Astrocyte (in vitro differentiated cells and primary cell): ENCODE measurements around the gene PRSS50. TPM values are rescaled to one million over a fixed set of nuclear protein-coding genes. Genes with fewer than 3 reads are reported as not detected.
A peak's percentile ranks its signal among the peaks of the same experiment; 100 is the strongest.

Experiments
- DNase-seq: peaks from one replicate; pipeline ENCODE4 v3.0.0-alpha.2; 2010; ENCODE audit warnings: low read depth
- FAIRE-seq: peaks from 2 replicates; lab custom pipeline; 2011; peaks lifted over from hg19 to GRCh38; lab: Jason Lieb, UNC
- H2AFZ ChIP-seq: 2 replicates; pipeline ENCODE4 v1.6.0; 2012; ENCODE audit warnings: low read depth, low read length, inconsistent platforms
- H3K27ac ChIP-seq: 2 replicates; pipeline ENCODE4 v1.5.1; 2011; ENCODE audit warnings: low read depth, low read length, inconsistent platforms
- H3K27me3 ChIP-seq: 2 replicates; pipeline ENCODE4 v1.6.0; 2011; ENCODE audit warnings: low read length, inconsistent platforms; ENCODE audit not compliant: insufficient read depth
- H3K36me3 ChIP-seq: 2 replicates; pipeline ENCODE4 v1.5.1; 2011; ENCODE audit warnings: low read length, inconsistent platforms; ENCODE audit not compliant: insufficient read depth
- H3K4me1 ChIP-seq: 2 replicates; pipeline ENCODE4 v1.5.1; 2011; ENCODE audit warnings: low read length, inconsistent platforms; ENCODE audit not compliant: insufficient read depth
- H3K4me2 ChIP-seq: 2 replicates; pipeline ENCODE4 v1.6.0; 2012; ENCODE audit warnings: low read length, inconsistent platforms
- H3K4me3 ChIP-seq: 2 replicates; pipeline ENCODE4 v1.5.1; 2011; ENCODE audit warnings: low read depth, mild to moderate bottlenecking, low read length, inconsistent platforms; ENCODE audit not compliant: insufficient read depth
- H3K79me2 ChIP-seq: 2 replicates; pipeline ENCODE4 v1.6.0; 2012; ENCODE audit warnings: mild to moderate bottlenecking, low read length, inconsistent platforms; ENCODE audit not compliant: insufficient read depth
- H3K9ac ChIP-seq: 2 replicates; pipeline ENCODE4 v1.6.0; 2012; ENCODE audit warnings: mild to moderate bottlenecking, low read length, inconsistent platforms
- H3K9me3 ChIP-seq: 2 replicates; pipeline ENCODE4 v1.5.1; 2012; ENCODE audit warnings: low read depth, mild to moderate bottlenecking, low read length, inconsistent platforms; ENCODE audit not compliant: insufficient read depth
- H4K20me1 ChIP-seq: 2 replicates; pipeline ENCODE4 v1.6.0; 2012; ENCODE audit warnings: low read length, inconsistent platforms; ENCODE audit not compliant: insufficient read depth
- H3K27ac Mint-ChIP-seq: one replicate; pipeline ENCODE4 v1.8.0; 2021; ENCODE audit warnings: mild to moderate bottlenecking, mixed read lengths; ENCODE audit not compliant: unreplicated experiment
- H3K27me3 Mint-ChIP-seq: one replicate; pipeline ENCODE4 v1.8.0; 2021; ENCODE audit warnings: low read depth, mixed read lengths; ENCODE audit not compliant: unreplicated experiment
- H3K36me3 Mint-ChIP-seq: one replicate; pipeline ENCODE4 v1.8.0; 2021; ENCODE audit warnings: low read depth, mixed read lengths; ENCODE audit not compliant: unreplicated experiment
- H3K4me1 Mint-ChIP-seq: one replicate; pipeline ENCODE4 v1.8.0; 2021; ENCODE audit warnings: low read depth, mixed read lengths; ENCODE audit not compliant: unreplicated experiment
- H3K4me3 Mint-ChIP-seq: one replicate; pipeline ENCODE4 v1.8.0; 2021; ENCODE audit warnings: mild to moderate bottlenecking, moderate library complexity, mixed read lengths; ENCODE audit not compliant: unreplicated experiment
- H3K9me3 Mint-ChIP-seq: one replicate; pipeline ENCODE4 v1.8.0; 2021; ENCODE audit warnings: mild to moderate bottlenecking, mixed read lengths; ENCODE audit not compliant: unreplicated experiment
- CTCF ChIP-seq: IDR thresholded peaks from 2 replicates; pipeline ENCODE4 v1.5.1; 2011; ENCODE audit warnings: low read depth, mild to moderate bottlenecking, inconsistent platforms, low read length, moderate library complexity; ENCODE audit not compliant: insufficient read depth
- EZH2 ChIP-seq: IDR thresholded peaks from 2 replicates; pipeline ENCODE4 v1.6.1; 2012; ENCODE audit warnings: mild to moderate bottlenecking, low read length, inconsistent platforms; ENCODE audit not compliant: insufficient read depth
- total RNA-seq: library from RNA; stranded (reverse); gene quantifications from 2 replicates; pipeline ENCODE4 v1.2.1, GENCODE V29; 2021

The PRSS50 gene
- total RNA-seq, 1 donor from 2014 or later = not detected

GRCh38 chr3:46677411-46677726, 40.3 kb downstream of the PRSS50 start:
- Mint-ChIP-seq H3K4me3 (no peak overlapping the region), H3K4me1 (no peaks in the 10 kb centered on the region)
- FAIRE-seq = no peak

DNA sequence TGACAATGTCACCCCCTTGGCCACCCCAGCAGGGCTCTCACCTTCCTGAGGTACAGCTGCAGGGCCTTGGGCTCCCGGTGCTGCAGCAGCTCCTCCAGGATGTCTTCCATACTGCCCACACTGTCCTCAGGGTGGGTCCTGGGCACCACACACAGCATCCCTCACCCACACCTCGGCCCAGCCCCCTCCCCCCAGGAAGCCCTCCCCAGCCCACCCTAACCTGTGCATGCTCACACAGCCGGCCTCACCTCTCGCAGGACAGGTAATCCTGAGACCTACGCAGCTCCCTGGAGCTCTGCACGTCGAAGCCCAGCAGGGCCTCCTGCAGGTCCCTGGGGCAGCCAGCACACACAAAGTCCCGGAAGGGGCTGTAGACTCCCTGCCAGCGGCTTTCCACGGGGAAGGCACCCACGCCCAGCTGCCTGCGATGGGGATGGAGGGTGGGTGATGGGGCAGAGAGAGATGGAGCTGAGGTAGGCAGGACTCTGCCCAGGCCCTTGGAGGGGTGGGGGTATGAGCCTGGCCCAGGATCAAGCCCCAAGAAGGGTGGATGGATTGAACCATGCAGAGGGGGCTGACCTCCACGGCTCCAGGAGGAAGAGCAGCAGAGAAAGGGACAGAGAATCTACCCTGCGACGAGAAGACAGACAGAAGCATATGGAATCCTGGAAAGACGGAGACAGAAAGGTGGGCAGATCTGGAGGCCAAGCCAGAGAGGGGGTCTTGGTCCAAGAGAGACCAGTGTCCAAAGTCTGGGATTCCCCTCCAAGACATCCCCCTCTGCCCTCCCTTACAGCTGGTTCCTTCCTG, 40.9 kb downstream of the PRSS50 start:
- TF ChIP-seq CTCF (no peak), EZH2 (no peak)
- no peaks in the 10 kb centered on the region for H3K27me3 ChIP-seq
- H3K9ac ChIP-seq = no peak overlapping the region
- Mint-ChIP-seq H3K27me3 (peaks cover 31% of the 10 kb centered on the region), H3K4me1 (no peaks in the 10 kb centered on the region), H3K4me3 (no peak overlapping the region), H3K36me3 (peaks cover 33% of the 10 kb centered on the region), H3K27ac (no peak overlapping the region), H3K9me3 (peaks cover 8% of the 10 kb centered on the region)
- no peak overlapping the region for H3K4me2 ChIP-seq
- FAIRE-seq (no peak), DNase-seq (no peak)
- no peaks in the 10 kb centered on the region for H4K20me1 ChIP-seq
- no peak overlapping the region for H3K27ac ChIP-seq
- no peak overlapping the region for H2AFZ ChIP-seq
- H3K79me2 ChIP-seq = no peaks in the 10 kb centered on the region
- no peaks in the 10 kb centered on the region for H3K4me1 ChIP-seq
- no peak overlapping the region for H3K4me3 ChIP-seq
- no peaks in the 10 kb centered on the region for H3K36me3 ChIP-seq
- no peaks in the 10 kb centered on the region for H3K9me3 ChIP-seq

More at GRCh38 chr3:46677411-46677726, 40.3 kb downstream of the PRSS50 start:
- no peak overlapping the region for H3K4me2 ChIP-seq
- TF ChIP-seq EZH2 = no peak
- no peak for TF ChIP-seq CTCF
- H2AFZ ChIP-seq = no peak overlapping the region
- no peaks in the 10 kb centered on the region for H3K27me3 ChIP-seq
- no peak overlapping the region for H3K4me3 ChIP-seq
- no peak overlapping the region for H3K9ac ChIP-seq
- H3K4me1 ChIP-seq = no peaks in the 10 kb centered on the region
- peaks cover 36% of the 10 kb centered on the region for H3K36me3 Mint-ChIP-seq
- H3K27ac ChIP-seq = no peak overlapping the region
- no peaks in the 10 kb centered on the region for H3K79me2 ChIP-seq
- H3K9me3 ChIP-seq = no peaks in the 10 kb centered on the region
- DNase-seq = peak; percentile 11
- H3K27me3 Mint-ChIP-seq = peaks cover 36% of the 10 kb centered on the region
- peaks cover 8% of the 10 kb centered on the region for H3K9me3 Mint-ChIP-seq
- H3K27ac Mint-ChIP-seq = no peak overlapping the region
- no peaks in the 10 kb centered on the region for H3K36me3 ChIP-seq
- H4K20me1 ChIP-seq = no peaks in the 10 kb centered on the region

GRCh38 chr3:46675843-46676567, 41.7 kb downstream of the PRSS50 start:
- Histone ChIP-seq H3K9me3 (no peaks in the 10 kb centered on the region), H4K20me1 (no peaks in the 10 kb centered on the region), H3K4me1 (no peaks in the 10 kb centered on the region), H3K4me2 (no peak overlapping the region), H3K27ac (no peak overlapping the region), H2AFZ (no peak overlapping the region), H3K9ac (no peak overlapping the region), H3K4me3 (no peak overlapping the region), H3K36me3 (no peaks in the 10 kb centered on the region), H3K79me2 (no peaks in the 10 kb centered on the region), H3K27me3 (no peaks in the 10 kb centered on the region)
- H3K27me3 Mint-ChIP-seq = peaks cover 33% of the 10 kb centered on the region
- no peak for TF ChIP-seq CTCF
- TF ChIP-seq EZH2 = no peak
- FAIRE-seq = no peak
- no peaks in the 10 kb centered on the region for H3K4me1 Mint-ChIP-seq
- H3K27ac Mint-ChIP-seq = no peak overlapping the region
- H3K36me3 Mint-ChIP-seq = peaks cover 34% of the 10 kb centered on the region
- H3K9me3 Mint-ChIP-seq = peaks cover 8% of the 10 kb centered on the region
- no peak overlapping the region for H3K4me3 Mint-ChIP-seq
- no peak for DNase-seq
